SK-N-MC (cell line): ENCODE data around the gene ZNF431.

ENCODE experiments used
- EZH2 ChIP-seq: fragments of 200-600 bp; sonication (generic); IDR thresholded peaks from one replicate; pipeline ENCODE4 v1.6.1; 2017; ENCODE audit warnings: antibody characterized with exemption
- POLR2AphosphoS5 ChIP-seq: IDR thresholded peaks from 2 replicates; pipeline ENCODE4 v1.6.1; 2012; ENCODE audit warnings: mild to moderate bottlenecking, low read depth, low read length, borderline replicate concordance

DNA sequence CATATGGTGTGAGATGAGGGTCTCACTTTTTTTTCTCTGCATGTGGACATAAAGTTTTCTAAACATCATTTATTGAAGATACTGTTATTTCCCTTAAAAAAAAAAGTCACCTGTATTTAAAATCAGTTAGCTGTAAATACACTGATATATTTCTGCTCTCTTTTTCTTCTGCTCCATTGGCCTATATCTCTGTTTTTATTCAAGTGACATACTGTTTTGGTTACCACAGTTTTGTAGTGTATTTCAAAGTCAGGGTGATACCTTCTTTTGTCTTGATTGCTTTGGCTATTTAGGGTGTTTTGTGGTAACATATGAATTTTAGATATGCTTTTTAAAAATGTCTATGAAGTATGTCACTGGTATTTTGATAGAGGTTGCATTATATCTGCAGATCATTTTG, 15.8 kb upstream of the ZNF431 start:
- TF ChIP-seq EZH2, result no peak
- TF ChIP-seq POLR2AphosphoS5, result no peak
